DMS153 (cell line): Measurements from ENCODE around the gene ZNF229.
"Not testable (repeated sequence)": the region's sequence is repeated elsewhere in the genome, so short reads cannot be mapped to it uniquely, and the experiment has no call there.

Experiments
- DNase-seq: peaks from one replicate; lab custom pipeline; 2025; lab: John Stamatoyannopoulos, UW

Gene ZNF229

GRCh38 chr19:44447916-44448674 lies at the start of gene ZNF229:
Gene ZNF229 (minus strand): TSS chr19:44448472. CDS start chr19:44442847, 5,625 bp downstream.
- DNase-seq, result no peak

GRCh38 chr19:44496711-44497110 lies 48.4 kb upstream of the ZNF229 start:
- DNase-seq, result no peak

DNA sequence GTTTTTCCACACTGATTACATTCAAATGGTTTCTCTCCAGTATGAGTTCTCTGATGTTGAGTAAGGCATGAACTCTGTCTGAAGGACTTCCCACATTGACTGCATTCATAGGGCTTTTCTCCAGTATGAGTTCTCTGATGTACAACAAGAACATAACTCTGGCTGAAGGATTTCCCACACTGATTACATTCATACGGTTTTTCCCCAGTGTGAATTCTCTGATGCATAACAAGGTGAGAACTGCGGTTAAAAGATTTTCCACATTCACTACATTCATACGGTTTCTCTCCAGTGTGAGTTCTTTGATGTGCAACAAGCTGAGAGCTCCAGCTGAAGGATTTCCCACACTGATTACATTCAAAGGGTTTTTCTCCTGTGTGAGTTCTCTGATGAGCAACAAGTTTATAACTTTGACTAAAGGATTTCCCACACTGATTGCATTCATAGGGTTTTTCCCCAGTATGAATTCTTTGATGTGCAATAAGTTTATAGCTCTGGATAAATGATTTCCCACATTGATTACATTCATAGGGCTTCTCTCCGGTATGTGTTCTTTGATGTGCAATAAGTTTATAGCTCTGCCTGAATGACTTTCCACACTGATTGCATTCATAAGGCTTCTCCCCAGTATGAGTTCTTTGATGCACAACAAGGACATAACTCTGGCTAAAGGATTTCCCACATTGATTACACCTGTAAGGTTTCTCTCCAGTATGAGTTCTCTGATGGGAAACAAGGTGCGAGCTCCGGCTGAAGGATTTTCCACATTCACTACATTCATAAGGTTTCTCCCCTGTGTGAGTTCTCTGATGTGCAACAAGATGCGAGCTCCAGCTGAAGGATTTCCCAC lies 28.5 kb upstream of the ZNF229 start:
- peak; percentile 64 for DNase-seq

DNA sequence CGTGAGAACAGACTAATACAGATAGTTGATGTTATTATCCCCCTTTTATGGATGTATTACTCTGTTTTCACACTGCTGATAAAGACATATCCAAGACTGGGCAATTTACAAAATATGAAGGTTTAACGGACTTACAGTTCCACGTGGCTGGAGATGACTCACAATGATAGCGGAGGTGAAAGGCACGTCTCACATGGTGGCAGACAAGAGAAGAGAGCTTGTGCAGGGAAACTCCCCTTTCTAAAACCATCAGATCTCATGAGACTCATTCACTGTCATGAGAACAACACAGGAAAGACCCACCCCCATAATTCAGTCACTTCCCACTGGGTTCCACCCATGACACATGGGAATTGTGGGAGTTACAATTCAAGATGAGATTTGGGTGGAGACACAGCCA lies 20.5 kb upstream of the ZNF229 start:
- DNase-seq, result not testable (repeated sequence)

DNA sequence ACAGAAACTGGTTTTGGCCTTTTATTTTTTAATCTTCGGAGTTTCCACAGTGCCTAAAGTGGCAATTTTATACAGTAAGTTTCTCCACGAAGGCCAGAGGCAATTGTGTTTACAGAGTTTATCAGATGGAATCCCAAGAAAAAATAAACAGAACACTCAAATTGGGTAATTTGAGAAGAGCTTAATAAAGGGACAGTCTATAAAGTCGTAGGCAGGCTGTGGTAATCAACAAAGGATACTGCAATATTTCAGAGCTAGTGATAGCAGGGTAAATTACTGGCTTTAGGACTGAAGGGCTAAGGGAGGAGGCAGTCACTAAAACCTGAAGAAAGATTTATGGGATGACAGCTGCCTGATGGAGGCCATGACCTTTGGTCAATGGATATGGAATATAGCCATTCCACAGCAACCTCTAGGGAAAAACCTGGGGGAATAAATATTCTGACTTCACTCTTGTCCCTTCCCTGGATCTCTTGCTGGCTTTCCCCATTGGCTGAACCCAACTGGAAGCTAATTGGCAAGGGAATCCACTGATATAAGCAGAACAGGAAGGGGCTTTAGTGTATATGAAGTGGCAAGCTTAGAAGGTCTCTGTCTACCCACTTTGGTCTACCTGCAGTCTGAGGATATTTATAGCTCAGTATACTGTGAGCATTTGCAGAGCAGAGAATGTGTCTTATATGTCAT lies 14.5 kb upstream of the ZNF229 start:
- DNase-seq, result not testable (repeated sequence)

- DNase-seq, result not testable (repeated sequence)
Observed at GRCh38 chr19:44456016-44456415, 7.7 kb upstream of the ZNF229 start.

GRCh38 chr19:44455100-44455499 lies 6.8 kb upstream of the ZNF229 start:
- no peak for DNase-seq

DNA sequence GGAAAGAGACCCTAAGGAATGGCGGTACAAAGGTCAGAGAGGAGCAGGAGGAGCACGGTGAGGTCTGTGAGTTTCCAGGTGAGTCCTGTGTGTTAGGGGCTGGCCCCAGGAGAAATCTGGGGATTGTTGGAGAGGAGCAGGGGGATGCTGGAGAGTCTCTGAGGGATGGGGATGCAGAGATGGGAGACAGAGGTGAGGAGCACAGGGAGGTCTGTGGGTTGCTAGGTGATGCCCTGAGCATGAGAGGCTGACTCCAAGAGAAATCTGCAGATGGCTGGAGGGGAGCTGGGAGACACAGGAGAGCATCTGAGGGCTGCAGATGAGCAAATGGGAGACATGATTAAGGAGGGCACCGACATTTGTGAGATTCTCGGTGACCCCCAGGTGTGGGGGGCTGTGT lies 4.1 kb upstream of the ZNF229 start:
- no peak for DNase-seq

DNA sequence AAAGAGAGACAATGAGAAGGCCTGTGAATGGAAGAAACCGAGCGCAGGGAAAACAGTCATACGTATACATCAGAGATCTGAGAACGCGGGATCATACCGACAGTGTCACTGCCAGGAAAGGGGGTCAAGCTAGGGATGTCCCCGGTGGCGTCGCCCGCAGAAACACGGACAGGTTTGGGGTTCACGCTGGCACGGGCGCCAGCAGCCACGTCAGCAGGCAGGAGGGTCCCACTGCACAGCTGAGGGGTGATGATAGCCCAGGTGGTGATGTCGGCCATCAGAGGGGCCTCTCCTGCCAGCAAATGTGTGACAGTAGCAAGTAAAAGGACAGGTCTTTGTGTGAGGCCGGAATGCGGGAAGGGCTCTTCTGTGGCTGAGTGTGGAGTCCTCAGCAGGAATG lies 3.4 kb upstream of the ZNF229 start:
- no peak for DNase-seq

- DNase-seq, result no peak
Observed at GRCh38 chr19:44438441-44438840, 9.8 kb downstream of the ZNF229 start.

DNA sequence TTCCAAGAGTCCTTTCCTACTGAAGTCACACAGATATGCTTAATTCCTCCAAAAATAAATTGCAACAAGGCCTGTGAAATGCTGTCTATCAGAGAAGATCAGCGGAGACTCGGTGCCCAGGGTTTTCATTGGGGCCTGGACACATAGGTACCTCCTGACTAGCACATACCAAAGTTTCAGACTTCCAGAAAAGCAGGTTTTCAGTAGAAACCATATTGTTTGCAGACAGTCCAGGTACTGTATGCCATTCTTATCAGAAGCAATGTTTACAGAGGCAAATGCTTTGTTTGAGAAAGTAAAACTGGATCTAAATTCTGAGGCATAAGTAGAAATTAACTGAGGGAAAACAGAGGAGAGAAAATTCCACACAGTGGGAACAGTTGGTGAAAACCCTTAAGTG lies 12.8 kb downstream of the ZNF229 start:
- DNase-seq, result no peak

DNA sequence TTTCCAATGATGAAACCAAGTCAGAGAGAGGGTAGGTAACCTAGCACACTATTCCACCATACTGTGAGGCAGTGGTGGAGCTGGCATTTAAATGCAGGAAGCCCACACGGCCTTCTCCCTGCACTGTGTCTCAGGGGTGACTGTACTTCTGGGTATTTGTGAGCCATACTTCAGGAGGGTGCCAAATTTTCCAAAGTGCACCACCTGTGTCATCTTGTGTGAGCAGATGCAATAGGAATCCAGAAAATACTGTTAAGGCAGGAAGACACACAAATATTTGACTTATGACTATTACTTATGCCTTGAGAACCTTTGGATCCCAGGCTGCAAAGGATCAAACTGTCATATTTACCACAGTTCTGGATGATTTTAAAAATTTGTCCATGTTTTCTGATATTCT lies 17.3 kb downstream of the ZNF229 start:
- DNase-seq, result no peak

DNA sequence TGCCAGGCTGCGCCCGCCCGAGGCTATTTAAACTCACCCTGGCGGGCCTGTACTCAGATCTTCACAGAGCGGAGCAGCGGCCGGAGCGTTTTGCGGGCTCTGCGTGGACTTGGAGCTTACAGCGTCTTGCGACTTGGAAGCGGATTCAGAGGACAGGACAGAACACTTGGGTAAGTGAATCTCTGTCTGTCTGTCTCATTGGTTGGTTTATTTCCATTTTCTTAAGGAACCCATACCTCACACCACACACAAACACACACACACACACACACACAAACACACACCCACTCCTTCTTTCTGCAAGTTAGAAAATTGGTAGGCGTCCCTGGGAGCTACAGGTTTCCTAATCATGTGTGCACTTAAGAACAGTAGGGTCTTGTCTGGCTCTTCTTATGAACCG lies 32.7 kb downstream of the ZNF229 start:
- not testable (repeated sequence) for DNase-seq

DNA sequence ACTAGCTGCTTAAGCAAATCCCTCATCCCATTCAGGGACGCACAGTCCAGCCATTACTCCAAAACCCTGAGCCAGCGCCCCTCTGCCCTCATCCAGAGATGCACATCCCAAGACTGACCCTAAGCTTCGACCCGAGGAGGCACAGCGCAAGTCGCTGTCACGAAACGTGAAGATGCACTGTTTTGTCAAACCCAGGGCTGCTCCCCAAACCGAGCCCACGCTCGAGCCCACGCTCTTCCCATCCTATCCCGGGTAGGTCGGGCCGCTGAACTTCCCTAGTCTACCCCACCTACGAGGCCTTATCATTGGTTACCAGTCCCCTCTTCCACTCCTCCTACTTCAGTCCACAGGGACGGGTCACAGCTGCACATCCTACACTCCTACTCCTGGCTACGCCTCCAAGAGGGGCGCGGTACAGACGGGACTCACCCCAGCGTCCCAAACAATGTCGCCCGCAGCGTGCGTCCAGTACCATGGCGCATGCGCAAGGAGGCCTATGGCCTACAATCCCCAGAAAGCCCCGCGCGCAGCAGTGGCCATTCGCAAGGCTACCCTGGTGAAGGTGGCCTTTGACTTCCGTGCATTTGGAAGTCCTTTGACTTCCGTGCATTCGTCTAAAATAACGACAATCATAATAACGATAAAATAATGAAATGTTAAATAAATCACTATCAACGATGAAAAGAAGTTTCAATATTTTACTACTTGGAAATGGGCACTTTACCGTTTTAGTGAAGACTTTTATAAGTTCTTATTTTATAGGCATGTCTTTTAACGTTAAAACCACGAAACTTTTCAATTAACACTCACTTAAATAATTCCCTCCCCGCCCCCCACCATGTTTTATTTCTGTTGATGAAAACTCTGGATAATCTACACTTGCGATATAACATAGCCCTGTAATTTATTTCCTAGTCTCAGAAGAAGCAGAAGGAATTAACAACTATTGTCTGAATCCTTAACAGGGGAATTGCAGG lies 46.8 kb downstream of the ZNF229 start, which contains the start of gene ZNF285:
Gene ZNF285, minus strand, starts transcription at position 470 of the 977 bp plus-strand sequence. CDS start 4,395 bp downstream, outside the sequence.
- DNase-seq, result no peak

- DNase-seq, result not testable (repeated sequence)
Observed at GRCh38 chr19:44389268-44389667, 59.0 kb downstream of the ZNF229 start.
